AG04449 (cell line): ENCODE measurements around the gene HOXA9.
A peak's percentile ranks its signal among the peaks of the same experiment; 100 is the strongest.

Experiments
- CTCF ChIA-PET: fragments of 350-600 bp; formaldehyde crosslinking; extraction: SDS; loops from one replicate; lab custom pipeline; 2021; ENCODE audit warnings: antibody characterized with exemption; lab: Yijun Ruan, JAX
- POLR2A ChIA-PET: fragments of 400-600, 350-600 bp; formaldehyde crosslinking; extraction: SDS; loops from one replicate; lab custom pipeline; 2020; ENCODE audit warnings: antibody characterized with exemption, inconsistent platforms; lab: Yijun Ruan, JAX
- DNase-seq: peaks from one replicate; pipeline ENCODE4 v3.0.0-alpha.2; 2010; ENCODE audit warnings: low read depth, low spot score
- H3K4me3 ChIP-seq: 2 replicates; pipeline ENCODE4 v1.5.1; 2011; ENCODE audit warnings: low read depth, mild to moderate bottlenecking, control low read depth, low read length
- TF ChIP-seq, protein P1 (sequence below): IDR thresholded peaks from one replicate; pipeline ENCODE4 v1.5.1; 2011; ENCODE audit warnings: mild to moderate bottlenecking, moderate library complexity, low read length, control low read depth, inconsistent platforms; ENCODE audit not compliant: insufficient read depth; ENCODE audit errors: missing control alignments

Gene HOXA9

GRCh38 chr7:27130540-27131389 lies 34.6 kb downstream of the HOXA9 start, which contains the start of gene HOXA4:
TSS of gene HOXA4 (minus strand) at chr7:27130757. CDS start at chr7:27130733, 24 bp downstream.
- TF ChIP-seq, protein P1, sequence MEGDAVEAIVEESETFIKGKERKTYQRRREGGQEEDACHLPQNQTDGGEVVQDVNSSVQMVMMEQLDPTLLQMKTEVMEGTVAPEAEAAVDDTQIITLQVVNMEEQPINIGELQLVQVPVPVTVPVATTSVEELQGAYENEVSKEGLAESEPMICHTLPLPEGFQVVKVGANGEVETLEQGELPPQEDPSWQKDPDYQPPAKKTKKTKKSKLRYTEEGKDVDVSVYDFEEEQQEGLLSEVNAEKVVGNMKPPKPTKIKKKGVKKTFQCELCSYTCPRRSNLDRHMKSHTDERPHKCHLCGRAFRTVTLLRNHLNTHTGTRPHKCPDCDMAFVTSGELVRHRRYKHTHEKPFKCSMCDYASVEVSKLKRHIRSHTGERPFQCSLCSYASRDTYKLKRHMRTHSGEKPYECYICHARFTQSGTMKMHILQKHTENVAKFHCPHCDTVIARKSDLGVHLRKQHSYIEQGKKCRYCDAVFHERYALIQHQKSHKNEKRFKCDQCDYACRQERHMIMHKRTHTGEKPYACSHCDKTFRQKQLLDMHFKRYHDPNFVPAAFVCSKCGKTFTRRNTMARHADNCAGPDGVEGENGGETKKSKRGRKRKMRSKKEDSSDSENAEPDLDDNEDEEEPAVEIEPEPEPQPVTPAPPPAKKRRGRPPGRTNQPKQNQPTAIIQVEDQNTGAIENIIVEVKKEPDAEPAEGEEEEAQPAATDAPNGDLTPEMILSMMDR, result no peak
- CTCF ChIA-PET, result interaction anchor here (0.8 to 3.4 kb wide), 14 partner anchors 9 to 1238 kb away, joined by 3 to 32 read pairs (median 4); partner anchors contain the start of gene HOXA5
- peak within 1 kb of the TSS; percentile 68 for H3K4me3 ChIP-seq
- no peak for DNase-seq
- POLR2A ChIA-PET, result interaction anchor here (1.3 to 1.6 kb wide), 2 partner anchors 20 to 34 kb away, joined by 5 to 6 read pairs; no protein-coding TSS in a partner anchor

DNA sequence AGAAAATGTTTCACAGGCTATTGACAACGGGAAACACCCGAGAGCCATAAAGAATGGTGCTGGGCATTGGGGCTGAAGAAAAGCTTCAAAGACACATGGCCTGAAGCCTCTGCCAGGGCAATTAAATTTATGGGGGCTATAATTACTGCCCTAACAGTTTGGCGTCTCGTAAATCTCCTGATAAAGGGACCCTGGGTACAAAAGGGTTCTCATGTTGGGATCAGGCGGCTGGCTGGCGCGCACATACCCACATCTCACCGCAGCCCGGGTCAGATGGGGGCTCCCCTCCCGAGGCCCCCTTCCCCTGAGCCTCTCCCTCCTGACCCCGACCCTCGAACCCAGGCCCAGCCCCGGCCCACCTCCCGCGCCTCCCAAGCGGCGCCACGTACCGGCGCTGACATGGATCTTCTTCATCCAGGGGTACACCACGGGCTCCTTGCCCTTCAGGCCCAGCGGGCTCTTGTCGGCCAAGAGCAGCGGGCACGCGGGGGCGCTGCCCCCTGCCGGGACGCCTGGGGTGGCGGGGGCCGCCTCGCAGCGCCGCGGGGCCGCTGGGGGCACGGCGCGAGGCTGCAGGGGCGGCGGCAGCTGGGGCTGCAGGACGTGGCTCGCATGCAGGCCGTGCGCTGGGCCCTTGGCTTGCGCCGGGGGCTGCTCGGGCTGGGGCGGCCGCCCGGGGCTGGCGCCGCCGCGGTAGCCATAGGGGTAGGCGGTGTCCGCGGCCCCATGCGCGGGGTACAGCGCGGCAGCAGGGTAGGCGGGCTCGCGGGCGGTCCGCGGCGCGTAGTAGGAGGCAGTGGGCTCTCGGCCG lies 35.4 kb downstream of the HOXA9 start:
- TF ChIP-seq, protein P1, result no peak
- no peak for DNase-seq
- ChIA-PET CTCF (interaction anchor here (0.9 to 3.4 kb wide), 8 partner anchors 11 to 463 kb away, joined by 3 to 32 read pairs (median 6); partner anchors contain the start of gene HOXA5), POLR2A (interaction anchor here (1.3 to 1.6 kb wide), 2 partner anchors 21 to 33 kb away, joined by 5 to 6 read pairs; no protein-coding TSS in a partner anchor)
- H3K4me3 ChIP-seq, result peak overlapping the region; percentile 68

GRCh38 chr7:27128776-27129728 lies 36.3 kb downstream of the HOXA9 start:
- TF ChIP-seq, protein P1, result no peak
- no peak for DNase-seq
- ChIA-PET POLR2A (no interaction called here), CTCF (interaction anchor here (1.0 to 3.4 kb wide), 4 partner anchors 16 to 275 kb away, joined by 3 to 32 read pairs (median 3); no protein-coding TSS in a partner anchor)
- no peak overlapping the region for H3K4me3 ChIP-seq

DNA sequence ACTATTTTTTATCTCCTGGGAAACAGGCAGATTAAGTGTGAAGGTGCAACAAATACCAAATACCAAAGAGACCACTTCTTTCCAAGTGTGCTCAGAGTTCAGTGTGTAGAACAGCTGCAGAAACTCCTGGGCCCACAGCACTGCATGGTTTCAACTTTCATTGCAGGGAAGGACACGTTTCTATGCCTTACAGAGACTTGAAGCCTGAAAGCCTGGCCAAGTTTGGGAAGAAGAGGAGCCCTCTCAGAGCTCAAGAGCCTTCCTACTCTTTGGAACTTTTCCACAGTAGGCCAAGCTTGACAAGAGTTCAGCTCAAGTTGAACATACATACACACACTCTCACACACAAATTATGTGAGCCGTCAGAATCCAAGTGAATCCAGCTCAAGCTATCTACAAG lies 37.3 kb downstream of the HOXA9 start:
- DNase-seq, result no peak
- ChIA-PET CTCF (interaction anchor here (0.5 to 1.2 kb wide), 4 partner anchors 16 to 34 kb away, joined by 3 to 4 read pairs (median 3); no protein-coding TSS in a partner anchor), POLR2A (no interaction called here)
- no peak overlapping the region for H3K4me3 ChIP-seq
- TF ChIP-seq, protein P1, result no peak

DNA sequence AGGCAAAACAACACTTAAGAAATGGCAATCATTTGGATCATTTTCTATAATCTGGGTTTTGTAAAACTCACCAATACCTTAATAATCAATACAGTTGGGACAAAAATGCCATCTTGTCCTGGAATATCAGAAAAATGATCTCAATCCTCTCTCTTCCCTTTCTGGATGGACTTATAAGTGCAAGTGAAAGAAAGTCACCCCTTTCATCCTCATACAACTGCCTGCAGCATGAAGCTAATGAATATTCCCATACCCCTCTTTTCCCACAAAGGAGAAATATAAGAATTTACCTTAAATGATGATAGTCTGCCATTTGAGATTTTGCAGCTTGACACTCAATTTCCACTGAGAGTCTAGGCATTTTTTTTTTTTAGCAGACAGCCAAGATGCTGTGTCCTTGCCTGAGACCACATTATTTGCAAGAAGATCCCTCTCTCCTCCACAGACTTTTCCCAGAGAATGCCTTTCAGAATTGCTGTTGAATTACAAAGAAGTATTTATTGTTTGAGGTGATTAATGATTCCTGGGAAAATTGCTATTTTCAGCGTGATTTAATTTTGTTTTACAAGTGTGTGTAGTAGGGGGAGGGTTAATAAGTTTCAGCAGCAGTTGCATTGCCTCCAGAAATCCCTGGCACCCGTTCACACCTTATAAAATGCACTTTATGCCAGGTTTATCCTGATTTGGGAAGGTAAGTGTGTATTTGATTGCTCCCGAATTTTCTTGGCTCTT lies 38.6 kb downstream of the HOXA9 start:
- DNase-seq, result no peak
- POLR2A ChIA-PET, result no interaction called here
- H3K4me3 ChIP-seq, result no peak overlapping the region
- CTCF ChIA-PET, result interaction anchor here (1.1 to 1.7 kb wide), 2 partner anchors 12 to 273 kb away, joined by 3 read pairs; no protein-coding TSS in a partner anchor
- TF ChIP-seq, protein P1, result no peak
